CD4-positive, alpha-beta T cell (primary cell): Measurements from ENCODE around the gene CUL9. TPM values are rescaled to one million over a fixed set of nuclear protein-coding genes. Genes with fewer than 3 reads are reported as not detected.
A peak's percentile ranks its signal among the peaks of the same experiment; 100 is the strongest.

Experiments used
- ATAC-seq: fragments of 200-7000 bp; cut with Tn5 transposase; one replicate; pipeline ENCODE4 v1.10.0; 2022; ENCODE audit warnings: mild to moderate bottlenecking; ENCODE audit not compliant: poor library complexity
- CTCF ChIA-PET: fragments of 350-600 bp; sonication (Branson Sonifier 250); formaldehyde crosslinking; loops from one replicate; lab custom pipeline; 2021; ENCODE audit warnings: antibody characterized with exemption, inconsistent platforms; lab: Charles Lee
- POLR2A ChIA-PET: fragments of 350-600 bp; sonication (Branson Sonifier 250); formaldehyde crosslinking; loops from one replicate; lab custom pipeline; 2021; ENCODE audit warnings: antibody characterized with exemption, inconsistent platforms; lab: Charles Lee
- DNase-seq, 14 experiments: peaks; one replicate each; pipeline ENCODE4 v3.0.0-alpha.2; 2013 to 2020; ENCODE audit warnings: mixed read lengths in 2 of 14
- H3K27ac ChIP-seq, 2 donors: one replicate each; pipeline versions ENCODE4 v1.5.1 to v1.7.0; 2013; ENCODE audit warnings: low read length in 2 of 2, low read depth in 1 of 2, mild to moderate bottlenecking in 1 of 2
- H3K27me3 ChIP-seq, 2 experiments: 1 replicate in 1 of 2; 2 replicates in 1 of 2; pipeline versions ENCODE4 v1.6.1 to v1.7.0; 2013; ENCODE audit warnings: low read length in 2 of 2, control low read depth in 1 of 2, mild to moderate bottlenecking in 1 of 2, moderate library complexity in 1 of 2; ENCODE audit not compliant: insufficient read depth in 2 of 2, control insufficient read depth in 1 of 2
- H3K36me3 ChIP-seq: one replicate; pipeline ENCODE4 v1.6.1; 2013; ENCODE audit warnings: low read length, control low read depth; ENCODE audit not compliant: insufficient read depth
- H3K4me1 ChIP-seq: one replicate; pipeline ENCODE4 v1.6.1; 2013; ENCODE audit warnings: low read length, control low read depth; ENCODE audit not compliant: insufficient read depth
- H3K4me3 ChIP-seq: one replicate; pipeline ENCODE4 v1.5.1; 2013; ENCODE audit warnings: mild to moderate bottlenecking, low read length, moderate library complexity
- H3K9me3 ChIP-seq, 2 experiments: 1 replicate in 1 of 2; 2 replicates in 1 of 2; pipeline versions ENCODE4 v1.6.1 to v1.7.0; 2013; ENCODE audit warnings: low read length in 2 of 2, mild to moderate bottlenecking in 2 of 2, control low read depth in 1 of 2, moderate library complexity in 1 of 2; ENCODE audit not compliant: control insufficient read depth in 1 of 2, insufficient read depth in 1 of 2
- H3K27ac Mint-ChIP-seq: one replicate; pipeline ENCODE4 v1.8.0; 2020; ENCODE audit warnings: mixed read lengths
- H3K27me3 Mint-ChIP-seq: one replicate; pipeline ENCODE4 v1.8.0; 2021; ENCODE audit warnings: mixed read lengths
- H3K36me3 Mint-ChIP-seq: one replicate; pipeline ENCODE4 v1.8.0; 2021; ENCODE audit warnings: low read depth, mixed read lengths
- H3K4me1 Mint-ChIP-seq: one replicate; pipeline ENCODE4 v1.8.0; 2021; ENCODE audit warnings: low read depth, mixed read lengths
- H3K4me3 Mint-ChIP-seq: one replicate; pipeline ENCODE4 v1.8.0; 2020; ENCODE audit warnings: mild to moderate bottlenecking, mixed read lengths
- H3K9me3 Mint-ChIP-seq: one replicate; pipeline ENCODE4 v1.8.0; 2020; ENCODE audit warnings: mixed read lengths
- intact Hi-C, 2 experiments: fragments of 100-400 bp; cut with DNase I in 1 of 2; cut with micrococcal nuclease in 1 of 2; formaldehyde crosslinking; loops; one replicate each; pipeline versions ENCODE4 v1.15.1 to v1.9.0; 2023 to 2025; cut with DNase I, micrococcal nuclease
- total RNA-seq, 174 experiments: library from RNA in 2 of 174; stranded (reverse) in 2 of 174; gene quantifications; one replicate each; pipeline ENCODE4 v1.2.3 and lab custom pipeline; 2021 to 2026
- TF ChIP-seq, protein P1 (sequence below): fragments of 200-600 bp; IDR thresholded peaks from one replicate; pipeline ENCODE4 v1.8.0; 2022; ENCODE audit warnings: antibody characterized with exemption, mild to moderate bottlenecking

Gene CUL9
- total RNA-seq, 2 experiments from 2014 or later: 75.5 to 79.2 TPM

DNA sequence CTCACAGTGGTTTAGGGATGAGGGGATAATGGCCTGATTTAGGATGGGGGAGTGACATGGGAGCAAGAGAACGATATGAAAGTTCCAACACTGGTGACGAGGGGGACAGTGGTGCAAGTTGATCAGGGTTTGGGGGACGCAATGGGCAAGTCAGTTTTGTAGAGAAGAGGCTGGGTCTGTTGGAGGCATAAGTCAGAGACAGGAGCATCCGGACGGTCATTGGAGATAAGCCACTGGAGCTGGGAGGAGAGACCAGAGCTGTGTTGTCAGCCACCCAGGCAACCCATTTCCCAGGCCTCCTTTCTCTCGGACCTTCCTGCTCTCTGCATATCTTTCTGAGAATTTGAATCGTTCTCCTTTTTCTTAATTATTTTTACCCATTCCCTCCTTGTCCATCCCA lies 37.8 kb downstream of the CUL9 start:
- POLR2A ChIA-PET: no interaction called here
- Mint-ChIP-seq H3K36me3 (peaks cover 71% of the 10 kb centered on the region), H3K27ac (peak overlapping the region; percentile 100), H3K4me1 (peaks cover 42% of the 10 kb centered on the region), H3K4me3 (peak overlapping the region; percentile 3), H3K9me3 (no peaks in the 10 kb centered on the region), H3K27me3 (no peaks in the 10 kb centered on the region)
- Histone ChIP-seq H3K27ac (no peak overlapping the region), H3K4me1 (peaks cover 41% of the 10 kb centered on the region), H3K4me3 (no peak overlapping the region), H3K9me3 (no peaks in the 10 kb centered on the region), H3K27me3 (no peaks in the 10 kb centered on the region), H3K36me3 (peaks cover 34% of the 10 kb centered on the region)
- TF ChIP-seq, protein P1, sequence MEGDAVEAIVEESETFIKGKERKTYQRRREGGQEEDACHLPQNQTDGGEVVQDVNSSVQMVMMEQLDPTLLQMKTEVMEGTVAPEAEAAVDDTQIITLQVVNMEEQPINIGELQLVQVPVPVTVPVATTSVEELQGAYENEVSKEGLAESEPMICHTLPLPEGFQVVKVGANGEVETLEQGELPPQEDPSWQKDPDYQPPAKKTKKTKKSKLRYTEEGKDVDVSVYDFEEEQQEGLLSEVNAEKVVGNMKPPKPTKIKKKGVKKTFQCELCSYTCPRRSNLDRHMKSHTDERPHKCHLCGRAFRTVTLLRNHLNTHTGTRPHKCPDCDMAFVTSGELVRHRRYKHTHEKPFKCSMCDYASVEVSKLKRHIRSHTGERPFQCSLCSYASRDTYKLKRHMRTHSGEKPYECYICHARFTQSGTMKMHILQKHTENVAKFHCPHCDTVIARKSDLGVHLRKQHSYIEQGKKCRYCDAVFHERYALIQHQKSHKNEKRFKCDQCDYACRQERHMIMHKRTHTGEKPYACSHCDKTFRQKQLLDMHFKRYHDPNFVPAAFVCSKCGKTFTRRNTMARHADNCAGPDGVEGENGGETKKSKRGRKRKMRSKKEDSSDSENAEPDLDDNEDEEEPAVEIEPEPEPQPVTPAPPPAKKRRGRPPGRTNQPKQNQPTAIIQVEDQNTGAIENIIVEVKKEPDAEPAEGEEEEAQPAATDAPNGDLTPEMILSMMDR: no peak
- ATAC-seq: no peak
- CTCF ChIA-PET: no interaction called here
- intact Hi-C loops: loop anchor here in 1 of 2 experiments (5.0 kb wide), 2 partner anchors 33 to 48 kb away; partner anchors contain the start of gene SRF
- DNase-seq: no peak

- no peak for ATAC-seq
- CTCF ChIA-PET: interaction anchor here (1.6 kb wide), 1 partner anchor 9 kb away, joined by 6 read pairs; the partner anchor contains the start of gene DNPH1
- DNase-seq: peak in 1 of 14 experiments; percentile 27
- peaks cover 67% of the 10 kb centered on the region for H3K36me3 Mint-ChIP-seq
- POLR2A ChIA-PET: no interaction called here
- H3K36me3 ChIP-seq: peaks cover 31% of the 10 kb centered on the region
- H3K4me1 Mint-ChIP-seq: peaks cover 47% of the 10 kb centered on the region
- H3K4me3 ChIP-seq: no peak overlapping the region
- no peak overlapping the region for H3K27ac ChIP-seq
- no peak overlapping the region for H3K4me3 Mint-ChIP-seq
- intact Hi-C loops: loop anchor here in 1 of 2 experiments (5.0 kb wide), 2 partner anchors 33 to 48 kb away; partner anchors contain the start of gene SRF
- no peaks in the 10 kb centered on the region for H3K27me3 ChIP-seq
- H3K9me3 ChIP-seq: no peaks in the 10 kb centered on the region
- H3K4me1 ChIP-seq: peaks cover 48% of the 10 kb centered on the region
- TF ChIP-seq, protein P1: no peak
- H3K27me3 Mint-ChIP-seq: no peaks in the 10 kb centered on the region
- H3K27ac Mint-ChIP-seq: peak overlapping the region; percentile 100
- H3K9me3 Mint-ChIP-seq: no peaks in the 10 kb centered on the region
Observed at GRCh38 chr6:43220439-43220951, 38.5 kb downstream of the CUL9 start.

- DNase-seq: peak in 1 of 14 experiments; percentile 28
- CTCF ChIA-PET: interaction anchor here (1.6 kb wide), 1 partner anchor 8 kb away, joined by 6 read pairs; the partner anchor contains the start of gene DNPH1
- Histone ChIP-seq H3K4me3 (no peak overlapping the region), H3K4me1 (peaks cover 56% of the 10 kb centered on the region), H3K27ac (peak overlapping the region in 1 of 2 donors; percentile 29), H3K27me3 (no peaks in the 10 kb centered on the region), H3K9me3 (no peaks in the 10 kb centered on the region), H3K36me3 (peaks cover 23% of the 10 kb centered on the region)
- intact Hi-C loops: loop anchor here in 1 of 2 experiments (5.0 kb wide), 2 partner anchors 34 to 49 kb away; partner anchors contain the start of gene SRF
- TF ChIP-seq, protein P1: no peak
- no peak for ATAC-seq
- peaks cover 64% of the 10 kb centered on the region for H3K36me3 Mint-ChIP-seq
- peak overlapping the region; percentile 100 for H3K27ac Mint-ChIP-seq
- POLR2A ChIA-PET: no interaction called here
- peaks cover 54% of the 10 kb centered on the region for H3K4me1 Mint-ChIP-seq
- H3K4me3 Mint-ChIP-seq: no peak overlapping the region
- no peaks in the 10 kb centered on the region for H3K9me3 Mint-ChIP-seq
- H3K27me3 Mint-ChIP-seq: no peaks in the 10 kb centered on the region
Observed at GRCh38 chr6:43221046-43221972, 39.3 kb downstream of the CUL9 start.
